ENCODE results near the gene CYFIP1.
"Not testable (repeated sequence)": the region's sequence is repeated elsewhere in the genome, so short reads cannot be mapped to it uniquely, and the experiment has no call there.

The CYFIP1 gene

DNA sequence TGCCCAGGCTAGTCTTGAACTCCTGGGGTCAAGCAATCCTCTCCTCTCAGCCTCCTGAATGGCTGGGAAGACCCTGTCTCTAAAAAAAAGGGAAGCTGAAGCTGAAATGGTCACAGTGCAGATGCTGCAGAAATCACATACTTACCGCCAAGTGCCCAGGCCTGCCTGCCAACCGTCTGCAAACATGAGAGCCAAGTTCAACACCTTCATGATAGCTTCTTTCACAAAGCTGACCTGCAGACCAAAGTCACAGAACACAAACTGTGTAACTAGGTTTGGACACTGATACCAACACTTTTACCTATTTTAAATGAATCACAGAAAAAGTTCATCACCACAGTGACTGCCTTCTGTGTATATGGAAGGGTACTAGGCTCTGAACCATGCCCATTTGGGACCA, 22.8 kb upstream of the CYFIP1 start:
- TF ChIP-seq CTCF (IDR thresholded peaks at IDR 0.05; ENCODE audit: low read depth, low read length) = no peak
- no peak for DNase-seq (ENCODE audit: extremely low read depth, low read depth)

- TF ChIP-seq CTCF (IDR thresholded peaks at IDR 0.05; ENCODE audit: low read depth, low read length) = no peak
- no peak for DNase-seq (ENCODE audit: extremely low read depth, low read depth)
Observed at GRCh38 chr15:22995795-22996194, 15.6 kb upstream of the CYFIP1 start.

- TF ChIP-seq CTCF (IDR thresholded peaks at IDR 0.05; ENCODE audit: low read depth, low read length) = no peak
- DNase-seq (ENCODE audit: extremely low read depth, low read depth) = no peak
Observed at GRCh38 chr15:22992024-22992326, 11.8 kb upstream of the CYFIP1 start.

GRCh38 chr15:22989576-22990477, 9.7 kb upstream of the CYFIP1 start:
- TF ChIP-seq CTCF (IDR thresholded peaks at IDR 0.05; ENCODE audit: low read depth, low read length) = no peak
- no peak for DNase-seq (ENCODE audit: extremely low read depth, low read depth)

GRCh38 chr15:22988811-22989210, 8.6 kb upstream of the CYFIP1 start:
- no peak for DNase-seq (ENCODE audit: extremely low read depth, low read depth)
- no peak for TF ChIP-seq CTCF (IDR thresholded peaks at IDR 0.05; ENCODE audit: low read depth, low read length)

DNA sequence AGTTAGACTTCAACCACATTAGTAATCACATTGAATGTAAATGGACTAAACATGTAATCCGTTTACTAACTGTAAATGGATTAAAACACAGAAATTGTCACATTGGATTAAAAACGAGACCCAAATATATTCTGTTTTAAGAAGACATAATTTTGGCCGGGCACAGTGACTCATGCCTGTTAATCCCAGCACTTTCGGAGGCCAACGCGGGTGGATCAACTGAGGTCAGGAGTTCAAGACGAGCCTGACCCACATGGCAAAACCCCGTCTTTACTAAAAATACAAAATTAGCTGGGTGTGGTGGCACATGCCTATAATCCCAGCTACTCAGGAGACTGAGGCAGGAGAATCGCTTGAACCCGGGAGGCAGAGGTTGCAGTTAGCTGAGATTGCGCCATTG, 1.8 kb upstream of the CYFIP1 start:
- DNase-seq (ENCODE audit: extremely low read depth, low read depth) = not testable (repeated sequence)

DNA sequence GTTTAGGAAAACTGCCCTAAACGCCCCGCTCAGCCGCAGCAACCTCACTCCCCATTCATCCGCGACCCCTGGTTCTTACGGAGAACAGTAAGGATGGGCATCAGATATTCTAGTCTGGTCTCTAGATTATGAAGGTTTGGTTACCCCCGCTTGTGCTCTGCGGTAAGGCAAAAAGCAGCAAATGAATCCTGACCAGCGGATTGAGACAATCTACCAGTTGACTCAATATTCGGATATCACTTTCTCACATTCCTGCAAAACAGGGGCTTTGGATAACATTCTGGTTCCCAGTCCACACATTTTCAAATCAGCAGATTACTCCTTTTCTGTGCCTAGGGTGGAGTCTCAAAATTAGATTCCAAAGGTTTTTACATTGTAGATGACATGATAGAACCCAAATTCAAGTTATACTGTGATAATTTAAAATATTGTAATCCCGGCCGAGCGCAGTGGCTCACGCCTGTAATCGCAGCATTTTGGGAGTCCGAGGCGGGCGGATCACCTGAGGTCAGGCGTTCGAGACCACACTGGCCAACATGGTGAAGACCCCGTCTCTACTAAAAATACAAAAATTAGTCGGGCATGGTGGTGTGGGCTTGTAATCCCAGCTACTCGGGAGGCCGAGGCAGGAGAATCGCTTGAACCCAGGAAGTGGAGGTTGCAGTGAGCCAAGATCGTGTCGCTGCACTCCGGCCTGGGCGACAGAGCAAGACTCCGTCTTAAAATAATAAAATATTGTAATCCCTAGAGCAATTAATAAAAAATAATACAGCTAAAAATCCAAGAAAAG, 1.1 kb upstream of the CYFIP1 start:
- TF ChIP-seq CTCF (IDR thresholded peaks at IDR 0.05; ENCODE audit: low read depth, low read length) = no peak
- DNase-seq (ENCODE audit: extremely low read depth, low read depth) = no peak
